VCaP (cell line): Measurements from ENCODE around the gene RRP12.

Experiments
- H3K27ac ChIP-seq: fragments of 450-650 bp; 2 replicates; pipeline ENCODE4 v1.5.1; 2017
- TF ChIP-seq, protein P1 (sequence below): fragments of 450-650 bp; conservative IDR thresholded peaks from 2 replicates; pipeline ENCODE4 v1.5.1; 2017; ENCODE audit warnings: mild to moderate bottlenecking, moderate library complexity

Gene RRP12

DNA sequence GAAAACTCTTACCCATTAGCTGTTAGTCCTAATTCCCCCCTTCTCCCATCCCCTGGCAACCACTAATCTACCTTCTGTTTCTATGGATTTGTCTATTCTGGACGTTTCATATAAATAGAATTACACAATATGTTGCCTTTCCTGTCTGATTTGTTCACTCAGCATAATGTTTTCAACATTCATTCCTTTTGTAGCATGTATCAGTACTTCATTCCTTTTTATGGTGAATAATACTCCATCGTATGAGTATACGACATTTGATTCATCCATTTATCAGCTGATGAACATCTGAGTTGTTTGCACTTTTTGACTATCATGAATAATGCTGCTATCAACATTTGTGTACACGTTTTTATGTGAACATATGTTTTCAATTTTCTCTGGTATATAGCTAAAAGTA is 86.5 kb downstream of the RRP12 start:
- TF ChIP-seq, protein P1, sequence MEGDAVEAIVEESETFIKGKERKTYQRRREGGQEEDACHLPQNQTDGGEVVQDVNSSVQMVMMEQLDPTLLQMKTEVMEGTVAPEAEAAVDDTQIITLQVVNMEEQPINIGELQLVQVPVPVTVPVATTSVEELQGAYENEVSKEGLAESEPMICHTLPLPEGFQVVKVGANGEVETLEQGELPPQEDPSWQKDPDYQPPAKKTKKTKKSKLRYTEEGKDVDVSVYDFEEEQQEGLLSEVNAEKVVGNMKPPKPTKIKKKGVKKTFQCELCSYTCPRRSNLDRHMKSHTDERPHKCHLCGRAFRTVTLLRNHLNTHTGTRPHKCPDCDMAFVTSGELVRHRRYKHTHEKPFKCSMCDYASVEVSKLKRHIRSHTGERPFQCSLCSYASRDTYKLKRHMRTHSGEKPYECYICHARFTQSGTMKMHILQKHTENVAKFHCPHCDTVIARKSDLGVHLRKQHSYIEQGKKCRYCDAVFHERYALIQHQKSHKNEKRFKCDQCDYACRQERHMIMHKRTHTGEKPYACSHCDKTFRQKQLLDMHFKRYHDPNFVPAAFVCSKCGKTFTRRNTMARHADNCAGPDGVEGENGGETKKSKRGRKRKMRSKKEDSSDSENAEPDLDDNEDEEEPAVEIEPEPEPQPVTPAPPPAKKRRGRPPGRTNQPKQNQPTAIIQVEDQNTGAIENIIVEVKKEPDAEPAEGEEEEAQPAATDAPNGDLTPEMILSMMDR, result no peak
- H3K27ac ChIP-seq, result no peak overlapping the region

DNA sequence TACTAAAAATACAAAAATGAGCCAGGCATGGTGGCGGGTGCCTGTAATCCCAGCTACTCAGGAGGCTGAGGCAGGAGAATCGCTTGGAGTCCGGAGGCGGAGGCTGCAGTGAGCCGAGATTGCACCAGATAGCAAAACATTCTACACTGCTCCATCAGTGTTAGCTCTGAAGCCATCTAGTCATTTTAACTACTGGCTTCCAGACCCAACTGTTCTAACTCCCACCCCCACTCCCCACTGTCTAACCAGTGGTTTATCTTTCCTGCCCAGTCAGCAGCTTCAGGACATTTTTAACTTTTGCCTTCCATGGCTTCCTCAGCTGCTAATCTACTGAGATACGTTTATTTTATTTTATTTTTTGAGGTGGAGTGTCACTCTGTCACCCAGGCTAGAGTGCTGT is 88.2 kb downstream of the RRP12 start:
- TF ChIP-seq, protein P1, result no peak
- no peak overlapping the region for H3K27ac ChIP-seq

DNA sequence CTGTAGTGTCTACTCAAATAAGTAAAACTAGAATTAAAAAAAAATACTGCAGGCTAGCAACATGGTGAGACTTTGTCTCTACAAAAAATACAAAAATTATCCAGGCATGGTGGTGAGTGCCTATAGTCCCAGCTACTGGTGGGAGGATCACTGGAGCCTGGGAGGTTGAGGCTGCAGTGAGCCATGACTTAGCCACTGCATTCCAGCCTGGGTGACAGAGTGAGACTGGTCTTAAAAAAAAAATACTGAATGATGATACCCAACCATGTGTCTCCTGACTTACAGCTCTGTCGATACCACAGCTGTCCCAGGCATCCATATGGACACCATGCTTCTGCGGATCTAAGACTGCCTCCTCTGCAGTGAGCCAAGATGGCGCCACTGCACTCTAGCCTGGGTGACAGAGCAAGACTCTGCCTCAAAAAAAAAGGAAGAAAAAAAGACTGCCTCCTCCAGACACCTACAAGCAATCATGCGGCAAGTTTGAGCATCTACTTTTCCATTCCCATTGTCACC is 90.0 kb downstream of the RRP12 start:
- no peak overlapping the region for H3K27ac ChIP-seq
- TF ChIP-seq, protein P1, result no peak

DNA sequence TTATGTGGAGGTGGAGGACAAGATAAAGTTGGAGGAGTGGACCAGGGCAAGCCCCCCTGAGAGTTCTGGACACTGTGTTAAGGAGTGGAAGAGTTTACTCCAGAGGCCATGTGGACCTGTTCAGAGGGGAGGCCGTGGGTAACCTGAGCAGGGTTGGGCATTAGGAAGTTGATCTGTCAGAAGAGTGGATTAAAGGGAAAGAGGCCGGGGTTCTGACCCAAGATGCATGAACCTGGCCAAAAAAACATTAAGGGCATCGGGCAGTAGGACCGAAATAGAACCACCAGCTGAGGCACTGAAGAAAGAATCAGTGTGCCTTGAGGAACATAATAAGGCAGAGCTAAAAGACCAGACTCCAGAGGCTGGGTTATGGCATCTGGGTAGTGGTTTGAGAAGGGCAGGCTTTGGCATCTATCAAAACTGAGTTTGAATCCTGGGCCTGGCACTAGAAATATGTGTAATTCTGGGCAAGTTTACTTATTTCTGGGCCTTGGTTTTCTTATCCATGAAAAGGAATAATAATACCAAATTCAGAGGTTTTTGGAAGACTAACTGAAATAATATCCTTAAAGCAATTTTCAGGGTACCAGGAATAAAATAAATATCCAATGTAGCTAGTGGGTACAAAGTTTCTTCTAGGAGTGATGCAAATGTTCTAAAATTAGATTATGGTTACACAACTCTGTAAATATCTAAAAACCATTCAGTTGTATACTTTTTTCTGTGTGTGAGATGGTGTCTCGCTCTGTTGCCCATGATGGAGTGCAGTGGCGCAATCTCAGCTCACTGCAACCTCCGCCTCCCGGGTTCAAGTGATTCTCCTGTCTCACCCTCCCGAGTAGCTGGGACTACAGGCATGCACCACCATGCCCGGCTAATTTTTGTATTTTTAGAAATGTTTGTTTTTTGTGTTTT is 93.0 kb downstream of the RRP12 start:
- TF ChIP-seq, protein P1, result no peak

DNA sequence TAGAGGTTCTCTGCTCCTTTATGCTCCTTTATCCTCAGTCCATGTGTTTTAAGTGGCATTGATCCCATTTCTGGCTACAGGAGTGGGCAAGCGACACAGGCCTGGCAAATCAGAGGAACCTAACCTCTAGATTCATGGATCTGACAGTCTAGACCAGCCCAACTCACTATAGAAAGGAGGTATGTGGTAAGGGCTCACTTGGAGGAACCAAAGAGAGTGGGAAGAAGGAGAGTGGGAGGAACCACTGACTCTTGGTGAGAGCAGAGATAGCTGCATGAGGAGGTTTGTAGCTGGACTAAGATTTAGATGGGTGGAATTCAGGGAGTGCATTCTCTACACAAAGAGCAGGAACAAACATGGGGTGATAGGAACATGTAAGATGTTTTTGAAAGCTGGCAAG is 93.7 kb downstream of the RRP12 start:
- TF ChIP-seq, protein P1, result no peak
- no peak overlapping the region for H3K27ac ChIP-seq

More for the DNA sequence above, 93.0 kb downstream of the RRP12 start:
- no peak overlapping the region for H3K27ac ChIP-seq
